ENCODE results near the gene QSOX2.

Gene QSOX2

DNA sequence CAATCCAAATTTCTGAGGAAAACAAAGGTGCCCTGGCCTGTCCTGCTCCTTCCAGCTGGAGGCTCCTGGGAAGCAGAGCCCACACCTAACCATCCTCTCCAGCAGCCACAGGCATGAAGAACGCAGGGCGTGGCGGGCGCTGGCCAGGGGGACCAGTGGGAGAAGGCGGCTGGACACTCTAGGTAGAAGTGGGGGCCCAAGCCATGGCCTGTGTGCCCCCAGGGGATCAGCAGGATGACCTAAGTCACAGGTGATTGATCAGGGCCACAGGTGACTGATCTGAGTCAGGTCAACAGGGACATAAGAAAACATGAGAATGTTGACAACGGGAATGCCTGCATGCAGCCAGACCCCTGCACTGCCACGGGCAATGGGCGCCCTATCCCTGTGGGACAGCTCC is 3.4 kb downstream of the QSOX2 start:
- ChIA-PET CTCF (interaction anchor here (0.7 to 1.2 kb wide), 3 partner anchors 12 to 73 kb away, joined by 3 to 4 read pairs (median 3); no protein-coding TSS in a partner anchor), POLR2A (no interaction called here)
- DNase-seq (ENCODE audit: low read depth, low spot score), result no peak
- TF ChIP-seq, protein P1, sequence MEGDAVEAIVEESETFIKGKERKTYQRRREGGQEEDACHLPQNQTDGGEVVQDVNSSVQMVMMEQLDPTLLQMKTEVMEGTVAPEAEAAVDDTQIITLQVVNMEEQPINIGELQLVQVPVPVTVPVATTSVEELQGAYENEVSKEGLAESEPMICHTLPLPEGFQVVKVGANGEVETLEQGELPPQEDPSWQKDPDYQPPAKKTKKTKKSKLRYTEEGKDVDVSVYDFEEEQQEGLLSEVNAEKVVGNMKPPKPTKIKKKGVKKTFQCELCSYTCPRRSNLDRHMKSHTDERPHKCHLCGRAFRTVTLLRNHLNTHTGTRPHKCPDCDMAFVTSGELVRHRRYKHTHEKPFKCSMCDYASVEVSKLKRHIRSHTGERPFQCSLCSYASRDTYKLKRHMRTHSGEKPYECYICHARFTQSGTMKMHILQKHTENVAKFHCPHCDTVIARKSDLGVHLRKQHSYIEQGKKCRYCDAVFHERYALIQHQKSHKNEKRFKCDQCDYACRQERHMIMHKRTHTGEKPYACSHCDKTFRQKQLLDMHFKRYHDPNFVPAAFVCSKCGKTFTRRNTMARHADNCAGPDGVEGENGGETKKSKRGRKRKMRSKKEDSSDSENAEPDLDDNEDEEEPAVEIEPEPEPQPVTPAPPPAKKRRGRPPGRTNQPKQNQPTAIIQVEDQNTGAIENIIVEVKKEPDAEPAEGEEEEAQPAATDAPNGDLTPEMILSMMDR (IDR thresholded peaks at IDR 0.05; ENCODE audit: insufficient read depth, low read length, missing control alignments), result no peak
- H3K4me3 ChIP-seq (ENCODE audit: low read depth, low read length), result no peak overlapping the region

- TF ChIP-seq, protein P1 (IDR thresholded peaks at IDR 0.05; ENCODE audit: insufficient read depth, low read length, missing control alignments), result no peak
- DNase-seq (ENCODE audit: low read depth, low spot score), result no peak
- POLR2A ChIA-PET, result no interaction called here
- CTCF ChIA-PET, result interaction anchor here (1.2 kb wide), 1 partner anchor 73 kb away, joined by 3 read pairs; no protein-coding TSS in a partner anchor
- H3K4me3 ChIP-seq (ENCODE audit: low read depth, low read length), result no peak overlapping the region
Measured at GRCh38 chr9:136241542-136241941, 4.1 kb downstream of the QSOX2 start.

GRCh38 chr9:136240941-136241340 is 4.7 kb downstream of the QSOX2 start:
- no peak for DNase-seq (ENCODE audit: low read depth, low spot score)
- ChIA-PET CTCF (interaction anchor here (1.3 kb wide), 1 partner anchor 12 kb away, joined by 5 read pairs; no protein-coding TSS in a partner anchor), POLR2A (no interaction called here)
- H3K4me3 ChIP-seq (ENCODE audit: low read depth, low read length), result no peak overlapping the region
- TF ChIP-seq, protein P1 (IDR thresholded peaks at IDR 0.05; ENCODE audit: insufficient read depth, low read length, missing control alignments), result no peak

GRCh38 chr9:136239983-136240330 is 5.7 kb downstream of the QSOX2 start:
- TF ChIP-seq, protein P1 (IDR thresholded peaks at IDR 0.05; ENCODE audit: insufficient read depth, low read length, missing control alignments), result no peak
- no peak for DNase-seq (ENCODE audit: low read depth, low spot score)
- POLR2A ChIA-PET, result no interaction called here
- H3K4me3 ChIP-seq (ENCODE audit: low read depth, low read length), result no peak overlapping the region
- CTCF ChIA-PET, result interaction anchor here (1.3 to 1.4 kb wide), 2 partner anchors 11 to 14 kb away, joined by 5 to 17 read pairs; no protein-coding TSS in a partner anchor

DNA sequence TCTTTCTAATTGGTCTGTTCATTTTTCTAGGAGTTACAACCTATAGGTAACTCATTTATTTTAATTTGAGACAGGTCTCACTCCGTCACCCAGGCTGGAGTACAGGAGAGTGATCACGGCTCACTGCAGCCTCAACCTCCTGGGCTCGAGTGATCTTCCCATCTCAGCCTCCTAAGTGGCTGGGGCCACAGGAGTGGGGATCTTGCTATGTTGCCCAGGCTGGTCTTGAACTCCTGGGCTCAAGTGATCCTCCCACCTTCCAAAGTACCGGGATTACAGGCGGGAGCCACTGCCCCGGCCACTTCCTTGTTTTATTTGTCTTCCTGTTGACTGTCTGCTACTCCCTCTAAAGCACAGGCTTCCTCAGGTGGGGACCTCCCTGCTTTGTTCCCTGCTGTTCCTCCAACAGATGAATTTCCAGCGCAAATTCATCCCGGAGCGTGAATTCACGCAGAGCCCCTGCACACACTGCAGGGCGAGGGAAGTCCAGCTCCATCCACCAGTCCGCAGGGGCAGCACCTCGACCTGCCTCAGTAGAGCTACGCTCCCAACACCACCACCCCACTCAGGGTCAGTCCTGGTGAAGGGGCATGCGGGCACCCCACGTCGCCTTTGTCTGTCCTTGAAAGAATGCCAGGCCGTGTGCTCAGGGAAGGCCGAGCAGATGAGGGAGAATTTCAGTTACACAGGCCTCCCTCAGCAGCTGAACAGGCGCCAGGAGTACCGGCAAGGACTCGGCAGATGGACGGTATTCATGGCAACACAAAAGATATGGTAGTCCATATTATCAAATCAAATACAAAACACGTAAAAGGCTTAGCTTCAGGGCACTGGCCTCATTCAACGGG is 6.3 kb downstream of the QSOX2 start:
- POLR2A ChIA-PET, result no interaction called here
- DNase-seq (ENCODE audit: low read depth, low spot score), result no peak
- CTCF ChIA-PET, result interaction anchor here (1.3 to 1.4 kb wide), 2 partner anchors 11 to 13 kb away, joined by 5 to 17 read pairs; no protein-coding TSS in a partner anchor

DNA sequence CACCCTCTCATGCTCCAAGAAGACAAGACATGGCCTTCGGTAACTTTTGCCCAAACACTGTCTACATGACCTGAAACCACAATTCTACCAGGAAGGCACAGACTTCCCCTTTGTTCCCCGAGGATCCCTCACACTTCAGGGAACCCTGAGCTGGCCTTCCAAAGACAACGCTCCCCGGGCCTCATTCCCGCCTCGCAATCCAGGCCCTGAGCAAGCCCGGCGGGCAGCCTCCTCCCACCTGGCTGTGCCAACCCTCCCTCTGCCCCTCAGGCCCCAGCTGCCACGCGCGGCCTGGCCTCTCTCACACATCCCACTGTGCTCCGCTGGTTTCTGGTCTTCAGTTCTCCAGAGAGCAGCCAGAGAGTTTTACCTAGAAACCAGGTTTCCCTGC is 7.3 kb downstream of the QSOX2 start:
- TF ChIP-seq, protein P1 (IDR thresholded peaks at IDR 0.05; ENCODE audit: insufficient read depth, low read length, missing control alignments), result no peak
- CTCF ChIA-PET, result interaction anchor here (1.0 to 1.4 kb wide), 3 partner anchors 10 to 14 kb away, joined by 3 to 5 read pairs (median 4); no protein-coding TSS in a partner anchor
- no peak overlapping the region for H3K4me3 ChIP-seq (ENCODE audit: low read depth, low read length)
- DNase-seq (ENCODE audit: low read depth, low spot score), result no peak
- POLR2A ChIA-PET, result no interaction called here

More for the DNA sequence above, 6.3 kb downstream of the QSOX2 start:
- no peak overlapping the region for H3K4me3 ChIP-seq (ENCODE audit: low read depth, low read length)
- TF ChIP-seq, protein P1 (IDR thresholded peaks at IDR 0.05; ENCODE audit: insufficient read depth, low read length, missing control alignments), result no peak

All from AG04449 (cell line).